Measurements from ENCODE around the gene LEMD1.

LEMD1 gene

GRCh38 chr1:205429762-205430695, 8.2 kb upstream of the LEMD1 start:
- TF ChIP-seq CTCF (IDR thresholded peaks at IDR 0.05; ENCODE audit: low read length, missing control alignments) = no peak
- no peak for DNase-seq (ENCODE audit: low read depth)
- H3K4me3 ChIP-seq (replicated peaks; ENCODE audit: low read depth, low read length) = peak overlapping the region; percentile 59

- no peak for DNase-seq (ENCODE audit: low read depth)
- TF ChIP-seq CTCF (IDR thresholded peaks at IDR 0.05; ENCODE audit: low read length, missing control alignments) = no peak
- no peak overlapping the region for H3K4me3 ChIP-seq (replicated peaks; ENCODE audit: low read depth, low read length)
Measured at GRCh38 chr1:205424901-205425600, 3.2 kb upstream of the LEMD1 start.

- no peak for TF ChIP-seq CTCF (IDR thresholded peaks at IDR 0.05; ENCODE audit: low read length, missing control alignments)
- DNase-seq (ENCODE audit: low read depth) = no peak
Measured at GRCh38 chr1:205423814-205424399, 2.1 kb upstream of the LEMD1 start.

GRCh38 chr1:205422993-205423642, 1.3 kb upstream of the LEMD1 start:
- no peak overlapping the region for H3K4me3 ChIP-seq (replicated peaks; ENCODE audit: low read depth, low read length)
- no peak for DNase-seq (ENCODE audit: low read depth)
- TF ChIP-seq CTCF (IDR thresholded peaks at IDR 0.05; ENCODE audit: low read length, missing control alignments) = peak; percentile 9

More at GRCh38 chr1:205423814-205424399, 2.1 kb upstream of the LEMD1 start:
- H3K4me3 ChIP-seq (replicated peaks; ENCODE audit: low read depth, low read length) = no peak overlapping the region

GRCh38 chr1:205420938-205421337, 918 bp downstream of the LEMD1 start:
- TF ChIP-seq CTCF (IDR thresholded peaks at IDR 0.05; ENCODE audit: low read length, missing control alignments) = no peak

GRCh38 chr1:205417870-205418635, 3.8 kb downstream of the LEMD1 start:
- TF ChIP-seq CTCF (IDR thresholded peaks at IDR 0.05; ENCODE audit: low read length, missing control alignments) = no peak
- no peak overlapping the region for H3K4me3 ChIP-seq (replicated peaks; ENCODE audit: low read depth, low read length)
- DNase-seq (ENCODE audit: low read depth) = no peak

More at GRCh38 chr1:205420938-205421337, 918 bp downstream of the LEMD1 start:
- no peak for DNase-seq (ENCODE audit: low read depth)
- no peak overlapping the region for H3K4me3 ChIP-seq (replicated peaks; ENCODE audit: low read depth, low read length)

Data from fibroblast of pulmonary artery (primary cell).